Ramos (cell line): ENCODE measurements around the gene ATP6V1B1.

Experiments
- in situ Hi-C: fragments of 300-500 bp; cut with MboI; formaldehyde crosslinking; loops from one replicate; pipeline ENCODE4 v1.14.3; 2022; ENCODE audit warnings: low sequenced_read_pairs; ENCODE audit not compliant: unreplicated experiment

ATP6V1B1 gene

GRCh38 chr2:70935468-70936164, at the start of gene ATP6V1B1:
Gene ATP6V1B1 (plus strand): TSS chr2:70935900. CDS start chr2:70935955, 55 bp downstream.
- in situ Hi-C loops, result loop anchor here (25.0 kb wide), 1 partner anchor 623 kb away; the partner anchor contains the start of gene FAM136A

GRCh38 chr2:70886541-70886987, 49.1 kb upstream of the ATP6V1B1 start:
- in situ Hi-C loops, result no loop called here

GRCh38 chr2:70887208-70887549, 48.5 kb upstream of the ATP6V1B1 start:
- in situ Hi-C loops, result no loop called here

GRCh38 chr2:70887550-70888246, 48.0 kb upstream of the ATP6V1B1 start:
- in situ Hi-C loops, result no loop called here

GRCh38 chr2:70888366-70888922, 47.3 kb upstream of the ATP6V1B1 start:
- in situ Hi-C loops, result no loop called here

GRCh38 chr2:70888923-70889715, 46.6 kb upstream of the ATP6V1B1 start:
- in situ Hi-C loops, result no loop called here

- in situ Hi-C loops, result no loop called here
Observed at GRCh38 chr2:70889716-70890037, 46.0 kb upstream of the ATP6V1B1 start.

- in situ Hi-C loops, result no loop called here
Observed at GRCh38 chr2:70890469-70891065, 45.1 kb upstream of the ATP6V1B1 start.

- in situ Hi-C loops, result no loop called here
Observed at GRCh38 chr2:70891572-70892357, 43.9 kb upstream of the ATP6V1B1 start.

GRCh38 chr2:70892750-70893149, 43.0 kb upstream of the ATP6V1B1 start:
- in situ Hi-C loops, result no loop called here

GRCh38 chr2:70893186-70893585, 42.5 kb upstream of the ATP6V1B1 start:
- in situ Hi-C loops, result no loop called here

GRCh38 chr2:70894765-70895164, 40.9 kb upstream of the ATP6V1B1 start:
- in situ Hi-C loops, result no loop called here

GRCh38 chr2:70895249-70895648, 40.5 kb upstream of the ATP6V1B1 start:
- in situ Hi-C loops, result no loop called here

GRCh38 chr2:70895998-70896764, 39.5 kb upstream of the ATP6V1B1 start:
- in situ Hi-C loops, result no loop called here

GRCh38 chr2:70896765-70897202, 38.9 kb upstream of the ATP6V1B1 start:
- in situ Hi-C loops, result no loop called here

- in situ Hi-C loops, result no loop called here
Observed at GRCh38 chr2:70897203-70897976, 38.3 kb upstream of the ATP6V1B1 start.

GRCh38 chr2:70897977-70898226, 37.8 kb upstream of the ATP6V1B1 start:
- in situ Hi-C loops, result no loop called here
